ENCODE results near the gene CISD3. TPM values are rescaled to one million over a fixed set of nuclear protein-coding genes. Genes with fewer than 3 reads are reported as not detected.
A peak's percentile ranks its signal among the peaks of the same experiment; 100 is the strongest.

CISD3 gene
- total and polyA plus RNA-seq, 2 experiments from 2014 or later = 7.2 to 44.6 TPM

DNA sequence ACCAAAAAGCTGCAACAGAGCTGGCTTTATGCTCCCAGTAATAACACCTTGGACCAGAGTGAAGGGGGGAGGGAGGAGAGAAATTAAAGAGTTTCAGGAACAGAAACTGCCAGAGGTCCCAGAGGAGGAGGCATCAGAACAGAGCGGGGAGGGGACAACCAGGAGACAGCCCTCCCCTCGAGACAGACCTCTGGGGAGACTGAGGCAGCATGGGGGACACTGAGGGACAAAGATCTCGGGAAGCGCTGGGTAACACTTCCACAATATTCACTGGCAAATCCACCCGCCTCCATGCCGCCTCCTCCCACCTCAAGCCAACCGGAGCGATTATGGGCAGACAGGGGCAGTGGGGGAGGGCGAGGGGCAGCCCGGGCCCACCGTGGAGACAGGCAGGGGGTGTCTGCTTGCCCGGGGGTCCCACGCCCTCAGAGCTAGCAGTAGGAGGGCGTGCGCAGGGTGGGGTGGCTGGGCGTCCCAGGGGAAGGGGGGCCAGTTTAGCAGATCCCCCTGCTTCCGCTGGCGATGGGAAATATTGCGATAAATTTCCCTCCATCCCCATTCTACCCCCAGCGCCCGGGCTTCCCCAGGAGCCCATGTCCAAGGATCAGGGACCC lies 16.8 kb downstream of the CISD3 start:
- in situ Hi-C loops (cut with MboI) = no loop called here
- TF ChIP-seq EZH2phosphoT487 (IDR thresholded peaks at IDR 0.05; ENCODE audit: insufficient read depth, low read depth) (no peak), EZH2 (IDR thresholded peaks at IDR 0.05; ENCODE audit: insufficient read depth, poor library complexity, severe bottlenecking) (no peak)
- Histone ChIP-seq H3K9me3 (ENCODE audit: low read depth) (no peaks in the 10 kb centered on the region), H3K27ac (no peak overlapping the region), H3K27me3 (replicated peaks; ENCODE audit: insufficient read depth) (no peaks in the 10 kb centered on the region), H3K4me2 (ENCODE audit: unreplicated experiment) (peak overlapping the region; percentile 85), H3F3A (ENCODE audit: insufficient read depth) (peaks cover 8% of the 10 kb centered on the region; the same call in 1 of the 2 replicates), H4K20me1 (ENCODE audit: insufficient read depth) (no peaks in the 10 kb centered on the region), H2AFZ (0 out of 2 replicates have a peak overlapping the region, but pooled peaks have one; percentile 84), H3K9ac (peak overlapping the region; percentile 81), H3K36me3 (ENCODE audit: low read depth) (no peaks in the 10 kb centered on the region), H3K4me3 (peak overlapping the region; percentile 88), H3K79me2 (ENCODE audit: insufficient read depth) (peaks cover 61% of the 10 kb centered on the region), H3K9me2 (ENCODE audit: insufficient read depth) (no peaks in the 10 kb centered on the region), H3K4me1 (ENCODE audit: insufficient read depth) (peaks cover 23% of the 10 kb centered on the region)
- 0 to 3% methylated on average over 12 to 21 of the region's 21 CpGs for WGBS, 2 experiments (ENCODE audit: low coverage in 1 of 2, low lambda C conversion rate in 2 of 2, missing lambda C conversion rate in 2 of 2)
- peak; percentile 41 for DNase-seq

GRCh38 chr17:38747463-38748148 lies 17.5 kb downstream of the CISD3 start:
- Histone ChIP-seq H4K20me1 (ENCODE audit: insufficient read depth) (no peaks in the 10 kb centered on the region), H3K9me3 (ENCODE audit: low read depth) (no peaks in the 10 kb centered on the region), H3K4me1 (ENCODE audit: insufficient read depth) (peaks cover 17% of the 10 kb centered on the region), H3K79me2 (ENCODE audit: insufficient read depth) (peaks cover 55% of the 10 kb centered on the region), H3K27me3 (replicated peaks; ENCODE audit: insufficient read depth) (no peaks in the 10 kb centered on the region), H3K4me3 (peak overlapping the region; percentile 88), H3K36me3 (ENCODE audit: low read depth) (no peaks in the 10 kb centered on the region), H3K9me2 (ENCODE audit: insufficient read depth) (no peaks in the 10 kb centered on the region), H2AFZ (peak overlapping the region; percentile 84), H3K9ac (peak overlapping the region; percentile 81), H3F3A (ENCODE audit: insufficient read depth) (peaks cover 7% of the 10 kb centered on the region; the same call in 1 of the 2 replicates), H3K4me2 (ENCODE audit: unreplicated experiment) (peak overlapping the region; percentile 85), H3K27ac (no peak overlapping the region; the same call in 1 of the 2 replicates)
- in situ Hi-C loops (cut with MboI) = no loop called here
- peak; percentile 57 for DNase-seq
- 1 to 2% methylated on average over 23 to 57 of the region's 64 CpGs for WGBS, 2 experiments (ENCODE audit: low coverage in 1 of 2, low lambda C conversion rate in 2 of 2, missing lambda C conversion rate in 2 of 2)
- TF ChIP-seq EZH2phosphoT487 (IDR thresholded peaks at IDR 0.05; ENCODE audit: insufficient read depth, low read depth) (no peak), EZH2 (IDR thresholded peaks at IDR 0.05; ENCODE audit: insufficient read depth, poor library complexity, severe bottlenecking) (no peak)

GRCh38 chr17:38748149-38748891 lies 18.2 kb downstream of the CISD3 start, which contains the start of gene PCGF2:
Gene PCGF2 (minus strand): TSS chr17:38748336. CDS start chr17:38740402, 7,934 bp downstream.
- no peaks in the 10 kb centered on the region for H4K20me1 ChIP-seq (ENCODE audit: insufficient read depth)
- H3K36me3 ChIP-seq (ENCODE audit: low read depth) = no peaks in the 10 kb centered on the region
- peak within 1 kb of the TSS; percentile 84 for H2AFZ ChIP-seq
- peak within 1 kb of the TSS; percentile 81 for H3K9ac ChIP-seq
- peaks cover 55% of the 10 kb centered on the region for H3K79me2 ChIP-seq (ENCODE audit: insufficient read depth)
- peaks cover 12% of the 10 kb centered on the region for H3K4me1 ChIP-seq (ENCODE audit: insufficient read depth)
- 0 to 2% methylated on average over 14 to 44 of the region's 47 CpGs for WGBS, 2 experiments (ENCODE audit: low coverage in 1 of 2, low lambda C conversion rate in 2 of 2, missing lambda C conversion rate in 2 of 2)
- peak within 1 kb of the TSS; percentile 96 for H3K4me2 ChIP-seq (ENCODE audit: unreplicated experiment)
- H3K9me3 ChIP-seq (ENCODE audit: low read depth) = no peaks in the 10 kb centered on the region
- peak; percentile 92 for DNase-seq
- H3K27me3 ChIP-seq (replicated peaks; ENCODE audit: insufficient read depth) = no peaks in the 10 kb centered on the region
- H3K27ac ChIP-seq = peak within 1 kb of the TSS; percentile 50
- H3F3A ChIP-seq (ENCODE audit: insufficient read depth) = peaks cover 4% of the 10 kb centered on the region; the same call in 1 of the 2 replicates
- TF ChIP-seq EZH2phosphoT487 (IDR thresholded peaks at IDR 0.05; ENCODE audit: insufficient read depth, low read depth) (no peak), EZH2 (IDR thresholded peaks at IDR 0.05; ENCODE audit: insufficient read depth, poor library complexity, severe bottlenecking) (no peak)
- in situ Hi-C loops (cut with MboI) = no loop called here
- peak within 1 kb of the TSS; percentile 88 for H3K4me3 ChIP-seq
- H3K9me2 ChIP-seq (ENCODE audit: insufficient read depth) = no peaks in the 10 kb centered on the region

GRCh38 chr17:38748892-38749222 lies 18.7 kb downstream of the CISD3 start:
- peaks cover 17% of the 10 kb centered on the region for H3K4me1 ChIP-seq (ENCODE audit: insufficient read depth)
- no peaks in the 10 kb centered on the region for H3K27me3 ChIP-seq (replicated peaks; ENCODE audit: insufficient read depth)
- WGBS, 2 experiments (ENCODE audit: low coverage in 1 of 2, low lambda C conversion rate in 2 of 2, missing lambda C conversion rate in 2 of 2) = 1 to 5% methylated on average over 8 to 27 of the region's 32 CpGs
- H3K36me3 ChIP-seq (ENCODE audit: low read depth) = no peaks in the 10 kb centered on the region
- H3K9me2 ChIP-seq (ENCODE audit: insufficient read depth) = no peaks in the 10 kb centered on the region
- peak overlapping the region; percentile 50 for H3K27ac ChIP-seq
- no peak for DNase-seq
- H3K79me2 ChIP-seq (ENCODE audit: insufficient read depth) = peaks cover 55% of the 10 kb centered on the region
- in situ Hi-C loops (cut with MboI) = no loop called here
- no peaks in the 10 kb centered on the region for H4K20me1 ChIP-seq (ENCODE audit: insufficient read depth)
- H3K9me3 ChIP-seq (ENCODE audit: low read depth) = no peaks in the 10 kb centered on the region
- H2AFZ ChIP-seq = peak overlapping the region; percentile 78
- H3K4me2 ChIP-seq (ENCODE audit: unreplicated experiment) = peak overlapping the region; percentile 96
- H3K4me3 ChIP-seq = peak overlapping the region; percentile 76
- peaks cover 4% of the 10 kb centered on the region; the same call in 1 of the 2 replicates for H3F3A ChIP-seq (ENCODE audit: insufficient read depth)
- peak overlapping the region; percentile 75 for H3K9ac ChIP-seq
- no peak for TF ChIP-seq EZH2 (IDR thresholded peaks at IDR 0.05; ENCODE audit: insufficient read depth, poor library complexity, severe bottlenecking)
- TF ChIP-seq EZH2phosphoT487 (IDR thresholded peaks at IDR 0.05; ENCODE audit: insufficient read depth, low read depth) = no peak

Data from GM23248 (cell line).